ENCODE results near the gene VCL. TPM values are rescaled to one million over a fixed set of nuclear protein-coding genes. Genes with fewer than 3 reads are reported as not detected.

VCL gene
- total and polyA plus RNA-seq, 4 donors: 4.3 to 37.8 (median 17.3) TPM

- TF ChIP-seq REST (IDR thresholded peaks at IDR 0.05) (no peak), FOXA1 (IDR thresholded peaks at IDR 0.05) (no peak)
Measured at GRCh38 chr10:73948947-73949633, 48.8 kb upstream of the VCL start (continued).

DNA sequence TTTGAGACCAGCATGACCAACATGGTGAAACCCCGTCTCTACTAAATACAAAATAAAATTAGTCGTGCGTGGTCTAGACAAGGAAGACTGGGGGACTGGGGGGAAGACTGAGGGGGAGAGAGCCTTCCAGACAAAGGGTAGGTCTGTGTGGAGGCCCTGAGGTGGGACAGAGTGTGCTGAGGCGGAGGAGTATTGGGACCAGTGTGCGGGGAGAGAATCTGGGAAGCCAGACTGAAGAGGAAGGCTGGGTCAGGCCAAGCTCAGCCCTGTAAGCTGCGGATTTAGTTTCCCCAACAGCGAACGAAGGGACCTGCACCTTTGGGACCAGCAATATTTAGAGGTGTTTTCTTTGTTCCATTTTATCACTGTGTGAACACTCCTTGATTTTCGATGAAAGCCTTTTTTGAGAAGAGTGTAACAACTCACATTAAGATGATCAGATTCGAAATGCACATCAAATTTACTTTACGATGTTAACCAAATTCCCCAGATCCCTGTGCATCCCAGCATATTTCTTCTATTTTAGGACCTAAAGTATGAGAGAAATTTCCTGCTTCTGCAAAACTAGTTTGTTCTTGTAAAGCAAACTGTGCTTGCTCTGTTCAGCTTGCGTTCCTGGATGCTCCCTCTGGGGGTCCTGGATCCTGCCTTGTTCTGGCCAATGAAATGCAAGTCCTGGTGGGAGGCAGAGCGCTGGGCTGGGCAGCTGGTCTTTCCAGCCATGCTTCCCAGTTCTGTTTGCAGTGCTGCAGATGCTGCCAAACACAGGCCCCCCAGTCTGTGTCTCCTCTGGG is 47.6 kb upstream of the VCL start:
- no peak for DNase-seq (ENCODE audit: low spot score)
- no peak overlapping the region for H3K9ac ChIP-seq (ENCODE audit: low read depth in 1 of 2, low read length in 2 of 2)
- WGBS: 88% methylated on average over 13 of the region's 13 CpGs

More for the DNA sequence above, 47.6 kb upstream of the VCL start:
- H3K4me3 ChIP-seq (ENCODE audit: low read depth in 1 of 3, low read length in 3 of 3): no peak overlapping the region
- no peaks in the 10 kb centered on the region for H3K4me1 ChIP-seq (ENCODE audit: control insufficient read depth in 4 of 4, insufficient read depth in 4 of 4, low read length in 3 of 4)
- H3K36me3 ChIP-seq (ENCODE audit: control insufficient read depth in 4 of 4, insufficient read depth in 3 of 4, low read depth in 1 of 4, low read length in 3 of 4): no peaks in the 10 kb centered on the region
- TF ChIP-seq EGR1 (IDR thresholded peaks at IDR 0.05; ENCODE audit: low read depth in 2 of 2) (no peak), HNF4A (conservative IDR thresholded peaks at IDR 0.05) (no peak), SP1 (IDR thresholded peaks at IDR 0.05) (no peak), RAD21 (IDR thresholded peaks at IDR 0.05) (no peak), REST (IDR thresholded peaks at IDR 0.05) (no peak)
- TF ChIP-seq, protein P1, sequence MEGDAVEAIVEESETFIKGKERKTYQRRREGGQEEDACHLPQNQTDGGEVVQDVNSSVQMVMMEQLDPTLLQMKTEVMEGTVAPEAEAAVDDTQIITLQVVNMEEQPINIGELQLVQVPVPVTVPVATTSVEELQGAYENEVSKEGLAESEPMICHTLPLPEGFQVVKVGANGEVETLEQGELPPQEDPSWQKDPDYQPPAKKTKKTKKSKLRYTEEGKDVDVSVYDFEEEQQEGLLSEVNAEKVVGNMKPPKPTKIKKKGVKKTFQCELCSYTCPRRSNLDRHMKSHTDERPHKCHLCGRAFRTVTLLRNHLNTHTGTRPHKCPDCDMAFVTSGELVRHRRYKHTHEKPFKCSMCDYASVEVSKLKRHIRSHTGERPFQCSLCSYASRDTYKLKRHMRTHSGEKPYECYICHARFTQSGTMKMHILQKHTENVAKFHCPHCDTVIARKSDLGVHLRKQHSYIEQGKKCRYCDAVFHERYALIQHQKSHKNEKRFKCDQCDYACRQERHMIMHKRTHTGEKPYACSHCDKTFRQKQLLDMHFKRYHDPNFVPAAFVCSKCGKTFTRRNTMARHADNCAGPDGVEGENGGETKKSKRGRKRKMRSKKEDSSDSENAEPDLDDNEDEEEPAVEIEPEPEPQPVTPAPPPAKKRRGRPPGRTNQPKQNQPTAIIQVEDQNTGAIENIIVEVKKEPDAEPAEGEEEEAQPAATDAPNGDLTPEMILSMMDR (IDR thresholded peaks at IDR 0.05; ENCODE audit: low read depth, low read length, missing input control): no peak
- no peak overlapping the region for H3K27ac ChIP-seq (ENCODE audit: low read depth in 1 of 2, low read length in 2 of 2)
- H3K9me3 ChIP-seq (ENCODE audit: control insufficient read depth in 4 of 4, low read length in 3 of 4): no peaks in the 10 kb centered on the region
- H3K27me3 ChIP-seq (ENCODE audit: control insufficient read depth in 4 of 4, insufficient read depth in 4 of 4, low read length in 3 of 4): no peaks in the 10 kb centered on the region
